DOHH2 (cell line): Measurements from ENCODE around the gene NPY.

ENCODE experiments used
- H3F3A ChIP-seq: fragments of 200-600 bp; sonication (generic), shearing (Covaris generic); 2 replicates; pipeline ENCODE4 v1.6.0; 2016; ENCODE audit warnings: antibody characterized with exemption, mild to moderate bottlenecking; ENCODE audit not compliant: control insufficient read depth, insufficient read depth
- H3K27ac ChIP-seq: fragments of 200-600 bp; sonication (generic); 2 replicates; pipeline ENCODE4 v1.5.1; 2014; ENCODE audit warnings: low read depth, mild to moderate bottlenecking, low read length, moderate library complexity
- H3K27me3 ChIP-seq: fragments of 200-600 bp; sonication (generic); 2 replicates; pipeline ENCODE4 v1.6.1; 2014; ENCODE audit warnings: mild to moderate bottlenecking, low read length, mixed read lengths; ENCODE audit not compliant: control insufficient read depth
- H3K36me3 ChIP-seq: fragments of 200-600 bp; sonication (generic); 2 replicates; pipeline ENCODE4 v1.6.1; 2014; ENCODE audit warnings: mild to moderate bottlenecking, low read length, moderate library complexity, mixed read lengths; ENCODE audit not compliant: control insufficient read depth
- H3K4me1 ChIP-seq: fragments of 200-600 bp; sonication (generic); 2 replicates; pipeline ENCODE4 v1.6.1; 2014; ENCODE audit warnings: mild to moderate bottlenecking, low read length, mixed read lengths; ENCODE audit not compliant: control insufficient read depth
- H3K4me2 ChIP-seq: fragments of 200-600 bp; sonication (generic); 2 replicates; pipeline ENCODE4 v1.6.0; 2014; ENCODE audit warnings: mild to moderate bottlenecking, low read length, moderate library complexity
- H3K4me3 ChIP-seq: fragments of 200-600 bp; sonication (generic); 2 replicates; pipeline ENCODE4 v1.5.1; 2014; ENCODE audit warnings: mild to moderate bottlenecking, low read length, mixed read lengths
- H3K79me2 ChIP-seq: fragments of 200-600 bp; sonication (generic); 2 replicates; pipeline ENCODE4 v1.6.1; 2014; ENCODE audit warnings: mild to moderate bottlenecking, low read length, mixed read lengths; ENCODE audit not compliant: control insufficient read depth
- H3K9me2 ChIP-seq: fragments of 200-600 bp; sonication (generic); replicated peaks from 2 replicates; pipeline ENCODE4 v1.6.1; 2014; ENCODE audit warnings: mild to moderate bottlenecking, low read length, mixed read lengths; ENCODE audit not compliant: control insufficient read depth
- H3K9me3 ChIP-seq: fragments of 200-600 bp; sonication (generic); 2 replicates; pipeline ENCODE4 v1.6.1; 2014; ENCODE audit warnings: antibody characterized with exemption, low read length, mixed read lengths; ENCODE audit not compliant: control insufficient read depth, insufficient read depth
- H4K20me1 ChIP-seq: fragments of 200-600 bp; sonication (generic); 2 replicates; pipeline ENCODE4 v1.6.0; 2014; ENCODE audit warnings: low read depth, mild to moderate bottlenecking, antibody characterized with exemption, low read length, moderate library complexity; ENCODE audit not compliant: control insufficient read depth, insufficient read depth
- CTCF ChIP-seq: fragments of 200-600 bp; sonication (generic); IDR thresholded peaks from one replicate; pipeline ENCODE4 v1.5.1; 2014; ENCODE audit warnings: antibody characterized with exemption, mild to moderate bottlenecking, low read depth, low read length; ENCODE audit not compliant: poor library complexity, severe bottlenecking
- EZH2phosphoT487 ChIP-seq: fragments of 200-600 bp; sonication (generic); IDR thresholded peaks from 2 replicates; pipeline ENCODE4 v1.6.1; 2017; ENCODE audit warnings: borderline replicate concordance, mild to moderate bottlenecking, antibody characterized with exemption, low read length, moderate library complexity, mixed read lengths

Gene NPY

GRCh38 chr7:24291271-24291670, 7.3 kb downstream of the NPY start:
- no peaks in the 10 kb centered on the region for H3K9me3 ChIP-seq
- H3K27ac ChIP-seq, result no peak overlapping the region
- H3K36me3 ChIP-seq, result no peaks in the 10 kb centered on the region
- no peaks in the 10 kb centered on the region for H3F3A ChIP-seq
- no peaks in the 10 kb centered on the region for H3K79me2 ChIP-seq
- H3K4me3 ChIP-seq, result no peak overlapping the region
- H4K20me1 ChIP-seq, result no peaks in the 10 kb centered on the region
- H3K27me3 ChIP-seq, result peaks cover 15% of the 10 kb centered on the region
- H3K4me2 ChIP-seq, result no peak overlapping the region
- peaks cover 3% of the 10 kb centered on the region; the same call in 1 of the 2 replicates for H3K4me1 ChIP-seq
- no peak for TF ChIP-seq EZH2phosphoT487
- no peaks in the 10 kb centered on the region for H3K9me2 ChIP-seq

GRCh38 chr7:24297362-24297761, 13.4 kb downstream of the NPY start:
- Histone ChIP-seq H3K9me2 (no peaks in the 10 kb centered on the region), H3K27me3 (peaks cover 8% of the 10 kb centered on the region; the same call in 1 of the 2 replicates), H4K20me1 (no peaks in the 10 kb centered on the region), H3K4me2 (no peak overlapping the region), H3K4me1 (peaks cover 7% of the 10 kb centered on the region), H3K36me3 (no peaks in the 10 kb centered on the region), H3F3A (no peaks in the 10 kb centered on the region), H3K4me3 (no peak overlapping the region), H3K79me2 (no peaks in the 10 kb centered on the region), H3K27ac (no peak overlapping the region), H3K9me3 (no peaks in the 10 kb centered on the region)
- no peak for TF ChIP-seq EZH2phosphoT487

- Histone ChIP-seq H4K20me1 (no peaks in the 10 kb centered on the region), H3K27ac (no peak overlapping the region), H3K79me2 (no peaks in the 10 kb centered on the region), H3K36me3 (no peaks in the 10 kb centered on the region), H3K9me3 (no peaks in the 10 kb centered on the region), H3K9me2 (no peaks in the 10 kb centered on the region), H3K4me1 (peaks cover 7% of the 10 kb centered on the region), H3K4me2 (no peak overlapping the region), H3K27me3 (peaks cover 13% of the 10 kb centered on the region; the same call in 1 of the 2 replicates), H3F3A (no peaks in the 10 kb centered on the region), H3K4me3 (no peak overlapping the region)
- TF ChIP-seq EZH2phosphoT487 (no peak), CTCF (no peak)
Observed at GRCh38 chr7:24298696-24299095, 14.7 kb downstream of the NPY start.

- Histone ChIP-seq H3K27ac (no peak overlapping the region), H3F3A (no peaks in the 10 kb centered on the region), H3K4me3 (no peak overlapping the region), H3K4me2 (no peak overlapping the region), H3K9me2 (no peaks in the 10 kb centered on the region), H3K36me3 (no peaks in the 10 kb centered on the region), H3K79me2 (no peaks in the 10 kb centered on the region), H3K9me3 (no peaks in the 10 kb centered on the region), H3K4me1 (peaks cover 7% of the 10 kb centered on the region), H4K20me1 (no peaks in the 10 kb centered on the region), H3K27me3 (peaks cover 13% of the 10 kb centered on the region; the same call in 1 of the 2 replicates)
- no peak for TF ChIP-seq CTCF
- TF ChIP-seq EZH2phosphoT487, result no peak
Observed at GRCh38 chr7:24299192-24299591, 15.2 kb downstream of the NPY start.
